Measurements from ENCODE around the gene PPFIA1.

PPFIA1 gene

GRCh38 chr11:70301191-70301590 lies 30.7 kb downstream of the PPFIA1 start:
- DNase-seq = no peak

- DNase-seq = no peak
Measured at GRCh38 chr11:70301721-70302418, 31.4 kb downstream of the PPFIA1 start.

GRCh38 chr11:70302419-70302752 lies 31.9 kb downstream of the PPFIA1 start:
- DNase-seq = no peak

GRCh38 chr11:70303070-70303469 lies 32.6 kb downstream of the PPFIA1 start:
- DNase-seq = no peak

- no peak for DNase-seq
Measured at GRCh38 chr11:70304208-70304603, 33.7 kb downstream of the PPFIA1 start.

- DNase-seq = no peak
Measured at GRCh38 chr11:70305501-70305900, 35.0 kb downstream of the PPFIA1 start.

GRCh38 chr11:70306586-70307033 lies 36.1 kb downstream of the PPFIA1 start:
- DNase-seq = no peak

- DNase-seq = no peak
Measured at GRCh38 chr11:70307176-70307575, 36.7 kb downstream of the PPFIA1 start.

GRCh38 chr11:70311616-70312015 lies 41.1 kb downstream of the PPFIA1 start:
- no peak for DNase-seq

- DNase-seq = no peak
Measured at GRCh38 chr11:70312401-70313357, 42.2 kb downstream of the PPFIA1 start.

GRCh38 chr11:70313945-70314344 lies 43.5 kb downstream of the PPFIA1 start:
- no peak for DNase-seq

- peak; percentile 51 for DNase-seq
Measured at GRCh38 chr11:70314730-70315129, 44.2 kb downstream of the PPFIA1 start.

- no peak for DNase-seq
Measured at GRCh38 chr11:70315716-70316115, 45.2 kb downstream of the PPFIA1 start.

- no peak for DNase-seq
Measured at GRCh38 chr11:70317581-70318305, 47.3 kb downstream of the PPFIA1 start.

- DNase-seq = no peak
Measured at GRCh38 chr11:70319396-70320076, 49.0 kb downstream of the PPFIA1 start.

- DNase-seq = no peak
Measured at GRCh38 chr11:70322666-70323065, 52.2 kb downstream of the PPFIA1 start.

GRCh38 chr11:70323806-70324205 lies 53.3 kb downstream of the PPFIA1 start:
- no peak for DNase-seq

- no peak for DNase-seq
Measured at GRCh38 chr11:70324376-70325115, 54.1 kb downstream of the PPFIA1 start.

GRCh38 chr11:70325824-70326223 lies 55.3 kb downstream of the PPFIA1 start:
- DNase-seq = no peak

- no peak for DNase-seq
Measured at GRCh38 chr11:70326365-70326811, 55.9 kb downstream of the PPFIA1 start.

GRCh38 chr11:70326833-70327232 lies 56.3 kb downstream of the PPFIA1 start:
- no peak for DNase-seq

GRCh38 chr11:70327717-70328116 lies 57.2 kb downstream of the PPFIA1 start:
- no peak for DNase-seq

All from CD4-positive, alpha-beta T cell treated with Interferon gamma for 1 hour (primary cell).